HG03575 (cell line): ENCODE measurements around the gene ITGA8.
"Not testable (repeated sequence)": the region's sequence is repeated elsewhere in the genome, so short reads cannot be mapped to it uniquely, and the experiment has no call there.

Source experiments
- ATAC-seq: cut with Tn5 transposase; IDR thresholded peaks from one replicate; pipeline ENCODE4 v1.9.1; 2021; ENCODE audit not compliant: unreplicated experiment, insufficient number of reproducible peaks, low FRiP score; ENCODE audit errors: extremely low read depth

ITGA8 gene

GRCh38 chr10:15534928-15535538 is 184.7 kb downstream of the ITGA8 start:
- not testable (repeated sequence) for ATAC-seq

GRCh38 chr10:15531927-15532722 is 187.6 kb downstream of the ITGA8 start:
- no peak for ATAC-seq

- ATAC-seq: no peak
Measured at GRCh38 chr10:15528859-15529239, 190.9 kb downstream of the ITGA8 start.

- ATAC-seq: no peak
Measured at GRCh38 chr10:15526754-15527153, 193.0 kb downstream of the ITGA8 start.

- ATAC-seq: no peak
Measured at GRCh38 chr10:15521328-15521903, 198.3 kb downstream of the ITGA8 start.

- ATAC-seq: no peak
Measured at GRCh38 chr10:15518250-15518649, 201.5 kb downstream of the ITGA8 start.

GRCh38 chr10:15516256-15517085 is 203.3 kb downstream of the ITGA8 start:
- no peak for ATAC-seq

- ATAC-seq: no peak
Measured at GRCh38 chr10:15515202-15515601, 204.5 kb downstream of the ITGA8 start.

GRCh38 chr10:15510963-15511362 is 208.8 kb downstream of the ITGA8 start:
- ATAC-seq: no peak

- no peak for ATAC-seq
Measured at GRCh38 chr10:15505329-15505728, 214.4 kb downstream of the ITGA8 start.

GRCh38 chr10:15504101-15504840 is 215.5 kb downstream of the ITGA8 start:
- no peak for ATAC-seq

- ATAC-seq: no peak
Measured at GRCh38 chr10:15494850-15495506, 224.7 kb downstream of the ITGA8 start.

- no peak for ATAC-seq
Measured at GRCh38 chr10:15491856-15492642, 227.7 kb downstream of the ITGA8 start.

- no peak for ATAC-seq
Measured at GRCh38 chr10:15489431-15489830, 230.3 kb downstream of the ITGA8 start.

- ATAC-seq: no peak
Measured at GRCh38 chr10:15487376-15487775, 232.3 kb downstream of the ITGA8 start.

- no peak for ATAC-seq
Measured at GRCh38 chr10:15486404-15486803, 233.3 kb downstream of the ITGA8 start.

GRCh38 chr10:15485684-15486316 is 233.9 kb downstream of the ITGA8 start:
- ATAC-seq: no peak
